Mucosa of rectum (tissue), 2 donors: ENCODE results near the gene NUDT16L1.
A peak's percentile ranks its signal among the peaks of the same experiment; 100 is the strongest.

Source experiments
- H3K27ac ChIP-seq, 2 donors: one replicate each; pipeline ENCODE4 v1.7.0; 2013; ENCODE audit warnings: inconsistent platforms in 2 of 2, low read depth in 2 of 2, low read length in 2 of 2
- H3K27me3 ChIP-seq, 2 donors: one replicate each; pipeline ENCODE4 v1.7.0; 2013; ENCODE audit warnings: low read length in 2 of 2; ENCODE audit not compliant: control insufficient read depth in 2 of 2, insufficient read depth in 2 of 2
- H3K36me3 ChIP-seq, 2 donors: one replicate each; pipeline ENCODE4 v1.7.0; 2013; ENCODE audit warnings: low read length in 2 of 2; ENCODE audit not compliant: control insufficient read depth in 2 of 2, insufficient read depth in 2 of 2
- H3K4me1 ChIP-seq, 2 donors: one replicate each; pipeline ENCODE4 v1.7.0; 2013; ENCODE audit warnings: low read length in 2 of 2, mild to moderate bottlenecking in 1 of 2; ENCODE audit not compliant: control insufficient read depth in 2 of 2, insufficient read depth in 2 of 2
- H3K4me3 ChIP-seq, 2 donors: one replicate each; pipeline ENCODE4 v1.7.0; 2013; ENCODE audit warnings: low read length in 2 of 2
- H3K9ac ChIP-seq, 2 donors: one replicate each; pipeline ENCODE4 v1.7.0; 2013; ENCODE audit warnings: low read length in 2 of 2, low read depth in 1 of 2, mild to moderate bottlenecking in 1 of 2
- H3K9me3 ChIP-seq, 2 donors: one replicate each; pipeline ENCODE4 v1.7.0; 2013; ENCODE audit warnings: low read length in 2 of 2; ENCODE audit not compliant: control insufficient read depth in 2 of 2
- donor health status: healthy.
- donor health status: Normal muscosa, but diverticular disease.

The NUDT16L1 gene

GRCh38 chr16:4724661-4725270 is 31.4 kb downstream of the NUDT16L1 start:
- no peak overlapping the region for H3K9ac ChIP-seq
- no peaks in the 10 kb centered on the region for H3K4me1 ChIP-seq
- no peaks in the 10 kb centered on the region for H3K9me3 ChIP-seq
- H3K27ac ChIP-seq, result no peak overlapping the region
- H3K27me3 ChIP-seq, result no peaks in the 10 kb centered on the region
- H3K4me3 ChIP-seq, result no peak overlapping the region
- peaks cover 27 to 46% of the 10 kb centered on the region in 2 donors for H3K36me3 ChIP-seq

GRCh38 chr16:4726616-4727015 is 33.3 kb downstream of the NUDT16L1 start:
- H3K36me3 ChIP-seq, result peaks cover 33 to 58% of the 10 kb centered on the region in 2 donors
- H3K27me3 ChIP-seq, result no peaks in the 10 kb centered on the region
- H3K9me3 ChIP-seq, result no peaks in the 10 kb centered on the region
- no peak overlapping the region for H3K27ac ChIP-seq
- no peak overlapping the region for H3K4me3 ChIP-seq
- H3K9ac ChIP-seq, result no peak overlapping the region
- no peaks in the 10 kb centered on the region for H3K4me1 ChIP-seq

- H3K27me3 ChIP-seq, result no peaks in the 10 kb centered on the region
- peaks cover 29 to 53% of the 10 kb centered on the region in 2 donors for H3K36me3 ChIP-seq
- no peak overlapping the region for H3K4me3 ChIP-seq
- H3K9ac ChIP-seq, result no peak overlapping the region
- peaks cover 0 to 3% of the 10 kb centered on the region in 2 donors for H3K4me1 ChIP-seq
- H3K27ac ChIP-seq, result no peak overlapping the region
- no peaks in the 10 kb centered on the region for H3K9me3 ChIP-seq
Observed at GRCh38 chr16:4728676-4729075, 35.3 kb downstream of the NUDT16L1 start.

GRCh38 chr16:4729876-4730275 is 36.5 kb downstream of the NUDT16L1 start:
- Histone ChIP-seq H3K27ac (no peak overlapping the region), H3K4me3 (no peak overlapping the region), H3K4me1 (peaks cover under 1 to 4% of the 10 kb centered on the region in 2 donors), H3K36me3 (peaks cover 25 to 45% of the 10 kb centered on the region in 2 donors), H3K9me3 (no peaks in the 10 kb centered on the region), H3K27me3 (no peaks in the 10 kb centered on the region), H3K9ac (no peak overlapping the region)

- H3K4me3 ChIP-seq, result peak overlapping the region; percentile 81 to 88
- H3K27me3 ChIP-seq, result no peaks in the 10 kb centered on the region
- H3K27ac ChIP-seq, result no peak overlapping the region
- peaks cover 6 to 9% of the 10 kb centered on the region in 2 donors for H3K4me1 ChIP-seq
- H3K9ac ChIP-seq, result peak overlapping the region in 1 of 2 donors; percentile 64
- H3K9me3 ChIP-seq, result no peaks in the 10 kb centered on the region
- H3K36me3 ChIP-seq, result peaks cover 12 to 24% of the 10 kb centered on the region in 2 donors
Observed at GRCh38 chr16:4733211-4733742, 39.9 kb downstream of the NUDT16L1 start.

- H3K27me3 ChIP-seq, result no peaks in the 10 kb centered on the region
- peak overlapping the region; percentile 81 to 88 for H3K4me3 ChIP-seq
- no peaks in the 10 kb centered on the region for H3K9me3 ChIP-seq
- H3K9ac ChIP-seq, result peak overlapping the region; percentile 61 to 64
- peak overlapping the region; percentile 81 to 83 for H3K27ac ChIP-seq
- H3K4me1 ChIP-seq, result peaks cover 6 to 9% of the 10 kb centered on the region in 2 donors
- H3K36me3 ChIP-seq, result peaks cover 12 to 22% of the 10 kb centered on the region in 2 donors
Observed at GRCh38 chr16:4733747-4734062, 40.3 kb downstream of the NUDT16L1 start.

GRCh38 chr16:4734063-4734729 is 40.8 kb downstream of the NUDT16L1 start, which contains the start of the genes ANKS3 and DNAAF8:
Gene ANKS3, minus strand, starts transcription at chr16:4734271. Its CDS starts 4,122 bp downstream, at chr16:4730149.
Gene DNAAF8, plus strand, starts transcription at chr16:4734537. Its CDS starts 1,978 bp downstream, at chr16:4736515.
- Histone ChIP-seq H3K27ac (peak within 1 kb of the TSS; percentile 81 to 83), H3K36me3 (peaks cover 8 to 17% of the 10 kb centered on the region in 2 donors), H3K27me3 (no peaks in the 10 kb centered on the region), H3K4me1 (peaks cover 6 to 9% of the 10 kb centered on the region in 2 donors), H3K4me3 (peak within 1 kb of the TSS; percentile 81 to 88), H3K9ac (peak within 1 kb of the TSS; percentile 61 to 64), H3K9me3 (no peaks in the 10 kb centered on the region)

- Histone ChIP-seq H3K4me3 (peak overlapping the region; percentile 81 to 88), H3K27me3 (no peaks in the 10 kb centered on the region), H3K9me3 (no peaks in the 10 kb centered on the region), H3K4me1 (peaks cover 6 to 9% of the 10 kb centered on the region in 2 donors), H3K36me3 (peaks cover 4 to 12% of the 10 kb centered on the region in 2 donors), H3K27ac (peak overlapping the region; percentile 81 to 83), H3K9ac (peak overlapping the region; percentile 34 to 60)
Observed at GRCh38 chr16:4734730-4735535, 41.6 kb downstream of the NUDT16L1 start.

GRCh38 chr16:4736546-4736945 is 43.2 kb downstream of the NUDT16L1 start:
- Histone ChIP-seq H3K4me1 (peaks cover 6 to 9% of the 10 kb centered on the region in 2 donors), H3K27me3 (no peaks in the 10 kb centered on the region), H3K27ac (no peak overlapping the region), H3K36me3 (peaks cover 0 to 3% of the 10 kb centered on the region in 2 donors), H3K9ac (no peak overlapping the region), H3K9me3 (no peaks in the 10 kb centered on the region), H3K4me3 (no peak overlapping the region)
